ACC112 (cell line): ENCODE results near the gene PIK3R6.

Experiments used
- H2AFZ ChIP-seq: fragments of 200-600 bp; sonication (generic); one replicate; pipeline ENCODE4 v1.6.0; 2017; ENCODE audit warnings: antibody characterized with exemption, low read length; ENCODE audit not compliant: unreplicated experiment
- H3K27ac ChIP-seq: fragments of 200-600 bp; sonication (generic); 2 replicates; pipeline ENCODE4 v1.5.1; 2014; ENCODE audit warnings: low read depth, mild to moderate bottlenecking, antibody characterized with exemption, low read length, moderate library complexity
- H3K27me3 ChIP-seq: fragments of 200-600 bp; sonication (generic); 2 replicates; pipeline ENCODE4 v1.6.1; 2014; ENCODE audit warnings: mild to moderate bottlenecking, antibody characterized with exemption, low read length, moderate library complexity, mixed read lengths; ENCODE audit not compliant: insufficient read depth
- H3K36me3 ChIP-seq: fragments of 200-600 bp; sonication (generic); 2 replicates; pipeline ENCODE4 v1.6.1; 2016; ENCODE audit warnings: mild to moderate bottlenecking, antibody characterized with exemption, low read length, moderate library complexity, mixed read lengths; ENCODE audit not compliant: insufficient read depth
- H3K4me1 ChIP-seq: fragments of 200-600 bp; sonication (generic); one replicate; pipeline ENCODE4 v1.6.1; 2016; ENCODE audit warnings: low read length, mixed read lengths; ENCODE audit not compliant: insufficient read depth, unreplicated experiment, control insufficient read depth
- H3K4me3 ChIP-seq: fragments of 200-600 bp; sonication (generic); 2 replicates; pipeline ENCODE4 v1.5.1; 2014; ENCODE audit warnings: mild to moderate bottlenecking, low read depth, low read length
- H3K79me2 ChIP-seq: fragments of 200-600 bp; sonication (generic); one replicate; pipeline ENCODE4 v1.6.0; 2016; ENCODE audit warnings: low read length; ENCODE audit not compliant: control insufficient read depth, unreplicated experiment, insufficient read depth

PIK3R6 gene

GRCh38 chr17:8847891-8848290 lies 19.6 kb downstream of the PIK3R6 start:
- H3K36me3 ChIP-seq: no peaks in the 10 kb centered on the region
- H3K27ac ChIP-seq: no peak overlapping the region
- H3K27me3 ChIP-seq: peaks cover 9% of the 10 kb centered on the region
- no peaks in the 10 kb centered on the region for H3K79me2 ChIP-seq
- no peaks in the 10 kb centered on the region for H3K4me1 ChIP-seq
- no peak overlapping the region for H3K4me3 ChIP-seq
- H2AFZ ChIP-seq: no peak overlapping the region

- Histone ChIP-seq H3K27me3 (peaks cover 18% of the 10 kb centered on the region), H3K4me3 (no peak overlapping the region), H3K79me2 (no peaks in the 10 kb centered on the region), H3K36me3 (no peaks in the 10 kb centered on the region), H3K27ac (no peak overlapping the region), H3K4me1 (no peaks in the 10 kb centered on the region), H2AFZ (no peak overlapping the region)
Measured at GRCh38 chr17:8846768-8847211, 20.7 kb downstream of the PIK3R6 start.

GRCh38 chr17:8844229-8845218 lies 22.9 kb downstream of the PIK3R6 start:
- no peaks in the 10 kb centered on the region for H3K36me3 ChIP-seq
- H3K27me3 ChIP-seq: peaks cover 20% of the 10 kb centered on the region
- no peak overlapping the region for H3K4me3 ChIP-seq
- H3K27ac ChIP-seq: no peak overlapping the region
- H3K4me1 ChIP-seq: no peaks in the 10 kb centered on the region
- H2AFZ ChIP-seq: no peak overlapping the region
- no peaks in the 10 kb centered on the region for H3K79me2 ChIP-seq

GRCh38 chr17:8843344-8843743 lies 24.1 kb downstream of the PIK3R6 start:
- H3K79me2 ChIP-seq: no peaks in the 10 kb centered on the region
- no peaks in the 10 kb centered on the region for H3K36me3 ChIP-seq
- H2AFZ ChIP-seq: no peak overlapping the region
- peaks cover 22% of the 10 kb centered on the region for H3K27me3 ChIP-seq
- H3K4me3 ChIP-seq: no peak overlapping the region
- no peaks in the 10 kb centered on the region for H3K4me1 ChIP-seq
- no peak overlapping the region for H3K27ac ChIP-seq

- no peaks in the 10 kb centered on the region for H3K79me2 ChIP-seq
- H2AFZ ChIP-seq: no peak overlapping the region
- no peak overlapping the region for H3K4me3 ChIP-seq
- peaks cover 26% of the 10 kb centered on the region for H3K27me3 ChIP-seq
- H3K27ac ChIP-seq: no peak overlapping the region
- no peaks in the 10 kb centered on the region for H3K36me3 ChIP-seq
- H3K4me1 ChIP-seq: no peaks in the 10 kb centered on the region
Measured at GRCh38 chr17:8841844-8842243, 25.6 kb downstream of the PIK3R6 start.

GRCh38 chr17:8839410-8839935 lies 28.0 kb downstream of the PIK3R6 start:
- Histone ChIP-seq H2AFZ (no peak overlapping the region), H3K36me3 (no peaks in the 10 kb centered on the region), H3K27ac (no peak overlapping the region), H3K4me3 (no peak overlapping the region), H3K4me1 (no peaks in the 10 kb centered on the region), H3K27me3 (peaks cover 26% of the 10 kb centered on the region), H3K79me2 (no peaks in the 10 kb centered on the region)

GRCh38 chr17:8838551-8839095 lies 28.9 kb downstream of the PIK3R6 start:
- H3K79me2 ChIP-seq: no peaks in the 10 kb centered on the region
- no peaks in the 10 kb centered on the region for H3K36me3 ChIP-seq
- H3K4me3 ChIP-seq: no peak overlapping the region
- H3K4me1 ChIP-seq: no peaks in the 10 kb centered on the region
- H3K27me3 ChIP-seq: peaks cover 23% of the 10 kb centered on the region
- H3K27ac ChIP-seq: no peak overlapping the region
- H2AFZ ChIP-seq: no peak overlapping the region

GRCh38 chr17:8837563-8838075 lies 29.9 kb downstream of the PIK3R6 start:
- Histone ChIP-seq H2AFZ (no peak overlapping the region), H3K27me3 (peaks cover 14% of the 10 kb centered on the region), H3K27ac (no peak overlapping the region), H3K79me2 (no peaks in the 10 kb centered on the region), H3K4me3 (no peak overlapping the region), H3K36me3 (no peaks in the 10 kb centered on the region), H3K4me1 (no peaks in the 10 kb centered on the region)

- H3K27me3 ChIP-seq: peaks cover 8% of the 10 kb centered on the region
- no peak overlapping the region for H3K27ac ChIP-seq
- no peaks in the 10 kb centered on the region for H3K36me3 ChIP-seq
- H2AFZ ChIP-seq: no peak overlapping the region
- no peak overlapping the region for H3K4me3 ChIP-seq
- H3K79me2 ChIP-seq: no peaks in the 10 kb centered on the region
- no peaks in the 10 kb centered on the region for H3K4me1 ChIP-seq
Measured at GRCh38 chr17:8836821-8837562, 30.5 kb downstream of the PIK3R6 start.

- H3K4me1 ChIP-seq: no peaks in the 10 kb centered on the region
- no peaks in the 10 kb centered on the region for H3K79me2 ChIP-seq
- H2AFZ ChIP-seq: no peak overlapping the region
- H3K27ac ChIP-seq: no peak overlapping the region
- peaks cover 8% of the 10 kb centered on the region; the same call in 1 of the 2 replicates for H3K27me3 ChIP-seq
- no peaks in the 10 kb centered on the region for H3K36me3 ChIP-seq
- no peak overlapping the region for H3K4me3 ChIP-seq
Measured at GRCh38 chr17:8835631-8836364, 31.7 kb downstream of the PIK3R6 start.
